Breast epithelium (tissue), 4 donors: ENCODE measurements around the gene TRIM43B. TPM values are rescaled to one million over a fixed set of nuclear protein-coding genes. Genes with fewer than 3 reads are reported as not detected.
A peak's percentile ranks its signal among the peaks of the same experiment; 100 is the strongest.
"Not testable (repeated sequence)": the region's sequence is repeated elsewhere in the genome, so short reads cannot be mapped to it uniquely, and the experiment has no call there.

Experiments
- DNase-seq, 2 donors: peaks; one replicate each; pipeline ENCODE4 v3.0.0-alpha.2; 2019; ENCODE audit warnings: low spot score in 2 of 2
- H3K27ac ChIP-seq, 2 donors: fragments of 200-600 bp; sonication (generic) in 1 of 2; one replicate each; pipeline ENCODE4 v1.5.1; 2016 to 2019; ENCODE audit warnings: mild to moderate bottlenecking in 1 of 2
- H3K27me3 ChIP-seq, 2 donors: fragments of 200-600 bp; sonication (generic) in 1 of 2; one replicate each; pipeline versions ENCODE4 v1.5.1 to v1.6.0; 2017 to 2019; ENCODE audit warnings: control low read depth in 1 of 2, mild to moderate bottlenecking in 1 of 2
- H3K36me3 ChIP-seq: fragments of 200-600 bp; one replicate; pipeline ENCODE4 v1.5.1; 2019
- H3K4me1 ChIP-seq, 2 donors: fragments of 200-600 bp; sonication (generic); one replicate each; pipeline ENCODE4 v1.5.1; 2016 to 2019; ENCODE audit warnings: control low read depth in 1 of 2
- H3K4me3 ChIP-seq, 3 donors: fragments of 200-600 bp; sonication (generic); 1 replicate in 2 of 3; 2 replicates in 1 of 3; pipeline ENCODE4 v1.5.1; 2016 to 2019; ENCODE audit warnings: mild to moderate bottlenecking in 3 of 3, moderate library complexity in 2 of 3
- H3K9me3 ChIP-seq, 2 donors: fragments of 200-600 bp; sonication (generic) in 1 of 2; one replicate each; pipeline ENCODE4 v1.5.1; 2016 to 2019; ENCODE audit warnings: control low read depth in 1 of 2
- intact Hi-C: fragments of 100-400 bp; cut with DNase I; formaldehyde crosslinking; loops from one replicate; pipeline ENCODE4 v1.15.1; 2023; ENCODE audit warnings: low total_unique reads
- total RNA-seq, 3 donors: library from RNA; depleted of rRNA; stranded (reverse); fragments of >200 nt; gene quantifications; one replicate each; pipeline ENCODE4 v1.1.0, GENCODE V29; 2016

Gene TRIM43B
- total RNA-seq, 3 donors from 2014 or later: not detected

GRCh38 chr2:95466572-95466971 lies 18.0 kb downstream of the TRIM43B start:
- intact Hi-C loops, H3K27me3 ChIP-seq, H3K4me3 ChIP-seq, H3K27ac ChIP-seq, H3K36me3 ChIP-seq, DNase-seq, H3K9me3 ChIP-seq, H3K4me1 ChIP-seq: not testable (repeated sequence)

- H3K27me3 ChIP-seq, H3K9me3 ChIP-seq, DNase-seq, intact Hi-C loops, H3K36me3 ChIP-seq, H3K4me1 ChIP-seq, H3K4me3 ChIP-seq, H3K27ac ChIP-seq: not testable (repeated sequence)
These were observed 21.3 kb downstream of the TRIM43B start for GRCh38 chr2:95463292-95463691.

- H3K27ac ChIP-seq, H3K4me3 ChIP-seq, H3K36me3 ChIP-seq, H3K27me3 ChIP-seq, DNase-seq, H3K4me1 ChIP-seq, intact Hi-C loops, H3K9me3 ChIP-seq: not testable (repeated sequence)
These were observed 39.2 kb downstream of the TRIM43B start for GRCh38 chr2:95445317-95445716.

GRCh38 chr2:95442474-95443099 lies 42.0 kb downstream of the TRIM43B start:
- DNase-seq, H3K9me3 ChIP-seq, H3K4me3 ChIP-seq, H3K36me3 ChIP-seq, H3K27ac ChIP-seq, intact Hi-C loops, H3K4me1 ChIP-seq, H3K27me3 ChIP-seq: not testable (repeated sequence)

GRCh38 chr2:95435872-95436209 lies 48.7 kb downstream of the TRIM43B start:
- H3K4me1 ChIP-seq, H3K27me3 ChIP-seq, intact Hi-C loops, H3K9me3 ChIP-seq, H3K36me3 ChIP-seq, DNase-seq, H3K27ac ChIP-seq, H3K4me3 ChIP-seq: not testable (repeated sequence)

- intact Hi-C loops, H3K4me1 ChIP-seq, H3K9me3 ChIP-seq, H3K4me3 ChIP-seq, H3K27ac ChIP-seq, H3K36me3 ChIP-seq, H3K27me3 ChIP-seq, DNase-seq: not testable (repeated sequence)
These were observed 49.2 kb downstream of the TRIM43B start for GRCh38 chr2:95435162-95435871.

GRCh38 chr2:95434507-95435076 lies 50.0 kb downstream of the TRIM43B start:
- intact Hi-C loops, H3K27ac ChIP-seq, H3K36me3 ChIP-seq, H3K4me1 ChIP-seq, H3K27me3 ChIP-seq, H3K4me3 ChIP-seq, H3K9me3 ChIP-seq: not testable (repeated sequence)
- DNase-seq: peak; percentile 65 to 85

- H3K9me3 ChIP-seq, H3K4me3 ChIP-seq, H3K27me3 ChIP-seq, H3K4me1 ChIP-seq, H3K36me3 ChIP-seq, intact Hi-C loops, DNase-seq: not testable (repeated sequence)
- H3K27ac ChIP-seq: peak overlapping the region in 1 of 2 donors; percentile 19
These were observed 50.6 kb downstream of the TRIM43B start for GRCh38 chr2:95433973-95434372.

GRCh38 chr2:95433373-95433772 lies 51.2 kb downstream of the TRIM43B start:
- H3K4me3 ChIP-seq, H3K9me3 ChIP-seq, H3K4me1 ChIP-seq, H3K36me3 ChIP-seq, H3K27ac ChIP-seq, H3K27me3 ChIP-seq, DNase-seq, intact Hi-C loops: not testable (repeated sequence)

GRCh38 chr2:95429748-95430467 lies 54.6 kb downstream of the TRIM43B start:
- H3K27ac ChIP-seq, H3K9me3 ChIP-seq, intact Hi-C loops, DNase-seq, H3K4me1 ChIP-seq, H3K36me3 ChIP-seq, H3K27me3 ChIP-seq, H3K4me3 ChIP-seq: not testable (repeated sequence)

- DNase-seq, H3K36me3 ChIP-seq, H3K9me3 ChIP-seq, H3K27ac ChIP-seq, H3K4me3 ChIP-seq, intact Hi-C loops, H3K27me3 ChIP-seq, H3K4me1 ChIP-seq: not testable (repeated sequence)
These were observed 57.2 kb downstream of the TRIM43B start for GRCh38 chr2:95427196-95427867.
